ENCODE data around the gene ADISSP.

ADISSP gene

DNA sequence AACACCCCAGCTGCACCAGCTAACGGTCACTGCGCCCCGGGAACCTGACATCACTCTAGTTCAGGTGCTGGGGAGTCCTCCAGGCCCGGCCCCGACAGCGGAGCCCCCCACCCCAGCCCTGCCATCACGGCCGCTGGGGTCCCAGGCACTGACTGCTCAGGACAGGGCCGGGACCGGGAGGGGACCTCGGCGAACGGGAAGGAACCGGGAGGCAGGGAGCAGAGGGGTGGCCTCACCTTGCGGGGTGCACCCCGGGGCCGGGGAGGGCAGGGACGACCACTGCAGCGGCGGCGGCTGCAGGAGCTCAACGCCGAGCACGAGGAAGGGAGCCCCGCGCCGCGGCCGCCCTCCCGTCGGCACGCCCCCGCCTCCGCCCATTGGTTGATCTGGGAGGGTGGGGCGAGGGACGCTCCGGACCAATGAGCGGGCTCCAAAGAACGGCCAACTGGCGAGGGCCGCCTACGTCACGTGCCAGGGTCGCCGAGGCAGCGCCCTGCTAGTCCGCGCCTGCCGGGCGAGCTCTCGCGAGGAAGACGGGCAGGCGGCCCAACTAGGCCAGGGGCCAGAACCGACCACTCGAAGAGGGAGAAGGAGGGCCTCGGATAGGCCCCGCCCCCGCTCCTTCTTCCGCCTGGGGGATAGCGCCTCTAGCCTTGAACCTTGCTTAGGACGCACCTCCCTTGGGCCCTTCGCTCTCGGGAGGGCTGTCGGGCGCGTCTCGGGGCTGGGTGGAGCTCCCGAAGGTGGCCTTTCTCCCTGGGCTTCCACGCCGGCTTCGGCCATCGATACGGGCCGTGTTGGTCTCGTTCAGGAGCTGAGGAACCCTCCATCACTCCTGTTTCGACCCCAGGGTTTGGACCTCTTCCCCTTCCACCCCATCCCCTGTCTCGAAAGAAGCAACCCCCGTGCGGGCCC, at the start of gene ADISSP:
TSS of gene ADISSP (minus strand) at position 327 of the 915 bp plus-strand sequence. CDS start 7,653 bp downstream, outside the sequence.
- peak; percentile 92 for DNase-seq

- DNase-seq: no peak
Observed at GRCh38 chr20:3815703-3816315, 48.3 kb upstream of the ADISSP start.

DNA sequence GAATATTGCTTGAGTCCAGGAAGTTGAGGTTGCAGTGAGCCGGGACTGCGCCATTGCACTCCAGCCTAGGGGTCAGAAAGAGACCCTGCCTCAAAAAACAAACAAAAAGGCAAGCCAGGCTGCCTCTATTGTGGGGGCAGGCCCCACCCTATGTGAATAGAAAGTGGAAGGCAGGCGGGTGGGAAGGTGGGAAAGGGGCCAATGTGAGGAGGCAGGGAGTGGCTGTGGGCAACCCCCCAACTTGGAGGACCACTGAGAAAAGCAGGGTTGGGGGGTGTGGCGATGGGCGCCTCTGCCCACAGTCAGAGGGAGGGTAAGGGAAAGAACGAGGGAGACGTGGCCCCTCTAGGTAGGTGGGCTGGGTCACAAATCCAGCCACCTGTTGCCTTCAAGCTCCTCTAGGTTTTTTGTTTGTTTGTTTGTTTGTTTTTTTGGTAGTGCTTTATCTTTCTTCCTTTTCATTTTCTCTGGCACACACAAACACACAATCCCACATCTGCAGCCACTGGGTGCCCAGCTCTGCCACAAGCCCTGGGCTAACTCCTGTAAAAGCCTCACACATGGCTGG, 47.5 kb upstream of the ADISSP start:
- DNase-seq: no peak

DNA sequence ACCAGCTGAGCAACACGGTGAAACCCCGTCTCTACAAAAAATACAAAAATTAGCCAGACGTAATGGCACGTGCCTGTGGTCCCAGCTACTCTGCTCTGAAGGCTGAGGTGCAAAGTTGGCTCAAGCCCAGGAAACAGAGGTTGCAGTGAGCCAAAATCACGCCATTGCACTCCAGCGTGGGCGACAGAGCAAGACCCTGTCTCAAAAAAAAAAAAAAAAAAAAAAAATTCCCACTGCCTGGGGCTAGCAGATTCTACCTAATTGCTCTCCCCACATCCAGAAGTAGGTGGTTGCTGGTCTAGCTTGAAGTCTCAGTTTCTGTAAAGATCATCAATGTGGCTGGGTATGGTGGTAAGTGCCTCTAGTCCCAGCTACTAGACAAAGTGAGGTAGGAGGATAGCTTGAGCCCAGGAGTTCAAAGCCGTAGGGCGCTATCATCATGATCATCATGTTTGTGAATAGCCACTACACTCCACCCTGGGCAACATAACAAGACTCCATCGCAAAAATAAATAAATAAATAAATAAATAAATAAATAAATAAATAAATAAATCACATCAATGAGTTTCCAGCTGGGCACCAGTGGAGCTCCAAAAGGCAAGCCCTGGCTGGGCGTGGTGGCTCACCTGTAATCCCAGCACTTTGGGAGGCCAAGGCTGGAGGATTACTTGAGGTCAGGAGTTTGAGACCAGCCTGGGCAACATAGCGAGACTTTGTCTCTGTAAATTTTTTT, 46.5 kb upstream of the ADISSP start:
- no peak for DNase-seq

- no peak for DNase-seq
Observed at GRCh38 chr20:3812975-3813847, 45.7 kb upstream of the ADISSP start.

DNA sequence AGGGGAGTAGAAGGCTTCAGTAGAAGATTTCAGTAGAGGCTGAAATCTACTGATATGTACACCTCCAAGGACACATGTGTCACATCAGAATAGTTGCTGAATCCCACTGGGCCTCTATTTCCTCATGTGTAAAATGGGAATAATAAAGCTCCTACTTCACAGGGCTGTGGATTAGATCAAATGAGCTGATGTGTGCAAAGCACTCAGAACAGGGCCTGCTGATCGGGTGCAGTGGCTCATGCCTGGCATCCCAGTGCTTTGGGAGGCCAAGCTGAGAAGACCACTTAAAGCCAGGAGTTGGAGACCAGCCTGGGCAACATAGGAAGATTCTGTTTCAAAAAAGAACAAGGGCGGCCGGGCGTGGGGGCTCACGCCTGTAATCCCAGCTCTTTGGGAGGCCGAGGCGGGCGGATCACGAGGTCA, 44.7 kb upstream of the ADISSP start:
- no peak for DNase-seq

- peak; percentile 79 for DNase-seq
Observed at GRCh38 chr20:3811467-3812258, 44.1 kb upstream of the ADISSP start.

- no peak for DNase-seq
Observed at GRCh38 chr20:3808544-3808943, 41.0 kb upstream of the ADISSP start.

GRCh38 chr20:3804781-3805180, 37.2 kb upstream of the ADISSP start:
- DNase-seq: no peak

- no peak for DNase-seq
Observed at GRCh38 chr20:3804254-3804751, 36.8 kb upstream of the ADISSP start.

DNA sequence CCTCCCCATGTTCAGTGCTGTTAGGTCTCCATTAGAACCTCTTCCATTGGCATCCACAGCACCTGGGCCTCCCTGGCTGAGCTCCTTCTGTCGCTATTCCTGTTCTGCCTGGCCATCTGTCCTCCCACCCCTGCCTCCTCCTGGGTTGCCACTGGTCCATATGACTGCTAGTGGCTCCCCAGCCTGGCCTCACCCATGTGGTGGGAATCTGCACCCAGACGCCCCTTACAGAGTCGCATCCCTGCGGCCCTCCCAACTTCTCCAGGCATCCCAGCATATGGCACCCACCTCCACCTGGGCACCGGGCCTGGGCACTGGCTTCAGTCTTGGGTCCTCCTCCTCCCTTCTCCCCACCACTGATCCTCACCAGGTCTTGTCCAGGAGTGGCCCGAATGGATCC, 36.3 kb upstream of the ADISSP start:
- no peak for DNase-seq

DNA sequence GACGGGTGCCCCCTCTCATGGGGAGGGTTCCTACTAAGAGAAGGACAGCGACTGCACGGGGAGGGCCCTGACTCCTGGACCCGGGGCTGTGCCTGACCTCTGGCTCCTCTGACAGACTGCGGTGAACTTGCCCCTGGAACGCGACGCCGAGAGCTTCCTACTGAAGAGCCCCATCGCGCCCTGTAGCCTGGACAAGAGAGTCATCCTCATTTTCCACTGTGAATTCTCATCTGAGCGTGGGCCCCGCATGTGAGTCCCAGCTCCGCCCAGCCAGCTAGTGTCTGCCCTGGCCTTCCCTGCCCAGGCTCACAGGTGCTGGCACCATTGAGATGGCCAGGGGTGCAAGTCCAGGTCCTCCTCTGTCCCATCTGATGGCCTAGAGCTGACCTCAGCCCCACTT, 35.7 kb upstream of the ADISSP start:
- DNase-seq: no peak

GRCh38 chr20:3802524-3803239, 35.1 kb upstream of the ADISSP start:
- DNase-seq: no peak

GRCh38 chr20:3801846-3802245, 34.3 kb upstream of the ADISSP start:
- no peak for DNase-seq

GRCh38 chr20:3801299-3801698, 33.7 kb upstream of the ADISSP start:
- DNase-seq: no peak

DNA sequence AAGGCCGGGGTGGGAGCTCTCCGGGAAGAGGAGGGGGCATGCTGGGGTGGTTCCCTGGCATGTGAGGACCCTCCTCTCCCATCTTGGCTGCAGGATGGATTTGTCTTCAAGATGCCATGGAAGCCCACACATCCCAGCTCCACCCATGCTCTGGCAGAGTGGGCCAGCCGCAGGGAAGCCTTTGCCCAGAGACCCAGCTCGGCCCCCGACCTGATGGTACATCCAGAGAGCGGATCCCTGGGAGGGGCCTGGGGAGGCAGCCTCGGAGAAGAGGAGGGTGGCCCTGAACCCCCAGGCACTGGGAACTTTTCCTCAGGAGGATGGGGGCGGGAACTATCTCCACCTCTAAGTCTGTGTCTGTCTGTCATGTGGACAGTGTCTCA, 33.3 kb upstream of the ADISSP start:
- no peak for DNase-seq

DNA sequence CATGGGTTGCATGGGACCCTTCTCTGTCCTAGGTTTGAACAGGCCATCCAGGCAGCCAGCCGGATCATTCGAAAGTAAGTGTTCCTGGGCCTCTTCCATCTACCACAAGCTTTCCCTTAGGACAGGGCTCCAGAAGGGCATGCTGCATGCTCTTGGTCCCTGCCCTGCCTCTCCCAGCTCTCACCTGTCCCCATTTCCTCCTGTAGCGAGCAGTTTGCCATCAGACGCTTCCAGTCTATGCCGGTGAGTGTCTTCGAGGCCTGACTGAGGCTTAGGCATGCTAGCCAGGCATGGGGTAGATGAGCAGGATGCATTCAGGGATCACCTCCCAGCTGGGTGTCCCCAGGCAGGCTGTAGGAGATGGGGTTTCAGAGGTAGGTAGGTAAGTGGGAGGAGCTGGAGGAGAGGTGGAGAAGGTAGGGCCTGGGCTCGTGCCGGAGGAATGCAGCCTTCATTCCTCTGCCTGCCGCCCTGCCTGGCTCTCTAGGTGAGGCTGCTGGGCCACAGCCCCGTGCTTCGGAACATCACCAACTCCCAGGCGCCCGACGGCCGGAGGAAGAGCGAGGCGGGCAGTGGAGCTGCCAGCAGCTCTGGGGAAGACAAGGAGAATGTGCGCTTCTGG, 32.8 kb upstream of the ADISSP start:
- DNase-seq: no peak

DNA sequence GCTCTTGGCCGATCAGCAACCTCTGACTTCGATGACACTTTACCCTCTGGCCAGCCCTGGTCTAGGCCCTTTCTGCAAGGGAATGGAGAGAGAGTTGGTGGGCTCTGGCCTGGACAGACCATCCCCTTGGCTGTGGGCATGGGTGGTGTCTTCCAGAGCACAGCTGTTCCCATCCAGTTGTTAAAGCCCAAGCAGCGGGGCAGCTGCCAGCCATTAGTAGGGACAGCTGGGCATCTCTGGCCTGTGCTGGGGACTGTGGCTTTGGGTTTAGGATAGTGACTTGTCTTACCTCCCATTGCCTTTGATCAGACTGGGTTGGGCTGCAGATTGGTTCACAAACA, 31.3 kb upstream of the ADISSP start:
- no peak for DNase-seq

DNA sequence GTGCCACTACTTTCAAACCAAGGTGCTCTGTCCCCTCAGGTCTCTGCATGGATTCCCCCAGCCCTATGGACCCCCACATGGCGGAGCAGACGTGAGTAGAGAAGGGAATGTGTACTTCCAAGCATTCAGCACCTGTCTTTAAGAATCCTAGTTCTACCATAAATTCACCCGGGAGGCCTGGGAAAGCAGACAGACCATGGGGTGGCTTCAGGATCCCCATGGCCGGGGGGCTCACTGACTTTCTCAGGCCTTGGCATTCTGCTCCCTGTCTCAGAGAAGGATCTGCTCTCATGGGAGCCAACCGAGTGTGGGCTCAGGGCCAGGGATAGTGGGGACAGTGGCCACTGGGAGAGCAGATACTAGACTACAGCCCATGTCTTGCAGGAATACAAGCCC, 30.8 kb upstream of the ADISSP start:
- DNase-seq: no peak
